Kidney (tissue), 14 donors: ENCODE results near the gene AOPEP. TPM values are rescaled to one million over a fixed set of nuclear protein-coding genes. Genes with fewer than 3 reads are reported as not detected.

ENCODE experiments used
- DNase-seq, 5 donors: peaks; one replicate each; pipeline ENCODE4 v3.0.0-alpha.2; 2013 to 2020
- FAIRE-seq: peaks from 2 replicates; lab custom pipeline; 2012; peaks lifted over from hg19 to GRCh38; lab: Jason Lieb, UNC
- H3K27ac ChIP-seq, 2 donors: one replicate each; pipeline ENCODE4 v1.7.0; 2013; ENCODE audit warnings: low read depth in 2 of 2, low read length in 2 of 2, inconsistent platforms in 1 of 2
- H3K27me3 ChIP-seq: one replicate; pipeline ENCODE4 v1.7.1; 2013; ENCODE audit warnings: low read length, inconsistent platforms; ENCODE audit not compliant: control insufficient read depth, insufficient read depth
- H3K36me3 ChIP-seq, 3 donors: one replicate each; pipeline versions ENCODE4 v1.7.0 to v1.7.1; 2013; ENCODE audit warnings: low read length in 3 of 3, control low read depth in 1 of 3, inconsistent platforms in 1 of 3; ENCODE audit not compliant: insufficient read depth in 3 of 3, control insufficient read depth in 2 of 3
- H3K4me1 ChIP-seq, 3 donors: one replicate each; pipeline versions ENCODE4 v1.7.0 to v1.7.1; 2013; ENCODE audit warnings: low read length in 3 of 3, inconsistent platforms in 1 of 3, low read depth in 1 of 3; ENCODE audit not compliant: control insufficient read depth in 2 of 3, insufficient read depth in 2 of 3
- H3K4me3 ChIP-seq, 3 donors: one replicate each; pipeline versions ENCODE4 v1.7.0 to v1.8.1; 2013; ENCODE audit warnings: low read length in 3 of 3, control low read depth in 1 of 3, inconsistent platforms in 1 of 3
- H3K9ac ChIP-seq, 3 donors: one replicate each; pipeline versions ENCODE4 v1.7.0 to v1.7.1; 2013; ENCODE audit warnings: low read length in 3 of 3, control low read depth in 1 of 3, inconsistent platforms in 1 of 3
- H3K9me3 ChIP-seq, 3 donors: one replicate each; pipeline versions ENCODE4 v1.7.0 to v1.7.1; 2013; ENCODE audit warnings: low read length in 3 of 3, control low read depth in 1 of 3, inconsistent platforms in 1 of 3; ENCODE audit not compliant: control insufficient read depth in 2 of 3, insufficient read depth in 1 of 3
- CTCF ChIP-seq: IDR thresholded peaks from 3 replicates; pipeline ENCODE4 v1.5.1; 2012; ENCODE audit warnings: mild to moderate bottlenecking, moderate library complexity, borderline replicate concordance; ENCODE audit not compliant: insufficient read depth; ENCODE audit errors: extremely low read depth
- intact Hi-C: fragments of 100-400 bp; cut with DNase I; formaldehyde crosslinking; loops from one replicate; pipeline ENCODE4 v1.11.1; 2022
- polyA plus RNA-seq: library from polyadenylated mRNA; stranded (reverse); fragments of 350-450 nt; fragmentation: Illumina TruSeq; extraction: RNeasy Lipid Tissue Mini Kit (QIAGEN cat#74804); gene quantifications from one replicate; pipeline ENCODE4 v1.2.3, GENCODE V29; 2014; ENCODE audit warnings: low read depth, low replicate concordance; ENCODE audit not compliant: insufficient read depth
- total RNA-seq: library from RNA; stranded (reverse); fragmentation: NEBNext Ultra II Directional; extraction: Animal tissue kit (Norgen Biotek cat#: 25700); gene quantifications from one replicate; pipeline ENCODE4 v1.2.1, GENCODE V29; 2021
- donor health status: control.
- donor health status: control.
- donor health status: control.
- donor health status: control.
- donor health status: control.
- donor health status: DM: yes; HTN: yes; CAD: no.
- donor health status: Normal renal cell carcinoma (clear cell type).

The AOPEP gene
- total and polyA plus RNA-seq, 2 donors from 2014 or later, result 52.2 to 119 TPM

- TF ChIP-seq CTCF, result no peak
- Histone ChIP-seq H3K27me3 (no peaks in the 10 kb centered on the region), H3K36me3 (no peaks in the 10 kb centered on the region), H3K9ac (no peak overlapping the region), H3K27ac (peak overlapping the region in 1 of 2 donors; percentile 14), H3K4me3 (no peak overlapping the region), H3K9me3 (no peaks in the 10 kb centered on the region), H3K4me1 (peaks cover 3 to 10% (median 4%) of the 10 kb centered on the region in 3 donors)
- FAIRE-seq (no peak), DNase-seq (peak in 4 of 5 donors; percentile 79 to 92 (median 84))
- intact Hi-C loops, result no loop called here
Observed at GRCh38 chr9:94979904-94980507, 253.5 kb downstream of the AOPEP start.

- peaks cover 0 to 2% (median 0%) of the 10 kb centered on the region in 3 donors for H3K4me1 ChIP-seq
- no peaks in the 10 kb centered on the region for H3K9me3 ChIP-seq
- intact Hi-C loops, result no loop called here
- FAIRE-seq (no peak), DNase-seq (peak in 3 of 5 donors; percentile 60 to 77 (median 67))
- peak overlapping the region in 1 of 2 donors; percentile 14 for H3K27ac ChIP-seq
- H3K36me3 ChIP-seq, result no peaks in the 10 kb centered on the region
- no peak for TF ChIP-seq CTCF
- no peak overlapping the region for H3K4me3 ChIP-seq
- no peak overlapping the region for H3K9ac ChIP-seq
- H3K27me3 ChIP-seq, result no peaks in the 10 kb centered on the region
Observed at GRCh38 chr9:94980947-94981722, 254.6 kb downstream of the AOPEP start.

- Histone ChIP-seq H3K36me3 (no peaks in the 10 kb centered on the region), H3K4me1 (peaks cover 0 to 2% (median 0%) of the 10 kb centered on the region in 3 donors), H3K4me3 (no peak overlapping the region), H3K27me3 (no peaks in the 10 kb centered on the region), H3K27ac (no peak overlapping the region), H3K9ac (no peak overlapping the region), H3K9me3 (no peaks in the 10 kb centered on the region)
- TF ChIP-seq CTCF, result no peak
- FAIRE-seq, result no peak
- no peak for DNase-seq
- intact Hi-C loops, result no loop called here
Observed at GRCh38 chr9:94981723-94982090, 255.2 kb downstream of the AOPEP start.
